Tibial nerve (tissue), 4 donors: ENCODE results near the gene RABL3.
"Not testable (repeated sequence)": the region's sequence is repeated elsewhere in the genome, so short reads cannot be mapped to it uniquely, and the experiment has no call there.

ENCODE experiments used
- EP300 ChIP-seq, 2 donors: sonication (generic); formaldehyde crosslinking; IDR thresholded peaks; one replicate each; pipeline ENCODE4 v1.6.1; 2017; ENCODE audit warnings: antibody characterized with exemption in 2 of 2, mild to moderate bottlenecking in 1 of 2
- TF ChIP-seq, protein P1 (sequence below), 5 experiments: fragments of 200-600 bp in 3 of 5; fragments of 450-650 bp in 2 of 5; sonication (generic) in 3 of 5; IDR thresholded peaks; one replicate each; pipeline ENCODE4 v1.5.1; 2016 to 2019; ENCODE audit warnings: antibody characterized with exemption in 5 of 5, mild to moderate bottlenecking in 3 of 5, moderate library complexity in 2 of 5

DNA sequence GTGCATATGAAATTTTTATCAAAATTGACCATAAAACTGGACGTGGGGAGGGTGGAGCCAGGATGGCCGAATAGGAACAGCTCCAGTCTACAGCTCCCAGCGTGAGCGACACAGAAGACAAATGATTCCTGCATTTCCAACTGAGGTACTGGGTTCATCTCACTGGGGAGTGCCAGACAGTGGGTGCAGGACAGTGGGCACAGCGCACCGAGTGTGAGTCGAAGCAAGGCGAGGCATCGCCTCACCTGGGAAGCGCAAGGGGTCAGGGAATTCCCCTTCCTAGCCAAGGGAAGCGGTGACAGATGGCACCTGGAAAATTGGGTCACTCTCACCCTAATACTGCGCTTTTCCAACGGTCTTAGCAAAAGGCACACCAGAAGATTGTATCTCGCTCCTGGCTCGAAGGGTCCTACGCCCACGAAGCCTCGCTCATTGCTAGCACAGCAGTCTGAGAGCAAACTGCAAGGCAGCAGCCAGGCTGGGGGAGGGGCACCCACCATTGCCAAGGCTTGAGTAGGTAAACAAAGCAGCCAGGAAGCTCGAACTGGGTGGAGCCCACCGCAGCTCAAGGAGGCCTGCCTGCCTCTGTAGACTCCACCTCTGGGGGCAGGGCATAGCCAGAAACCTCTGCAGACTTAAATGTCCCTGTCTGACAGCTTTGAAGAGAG lies 23.0 kb downstream of the RABL3 start:
- TF ChIP-seq, protein P1, sequence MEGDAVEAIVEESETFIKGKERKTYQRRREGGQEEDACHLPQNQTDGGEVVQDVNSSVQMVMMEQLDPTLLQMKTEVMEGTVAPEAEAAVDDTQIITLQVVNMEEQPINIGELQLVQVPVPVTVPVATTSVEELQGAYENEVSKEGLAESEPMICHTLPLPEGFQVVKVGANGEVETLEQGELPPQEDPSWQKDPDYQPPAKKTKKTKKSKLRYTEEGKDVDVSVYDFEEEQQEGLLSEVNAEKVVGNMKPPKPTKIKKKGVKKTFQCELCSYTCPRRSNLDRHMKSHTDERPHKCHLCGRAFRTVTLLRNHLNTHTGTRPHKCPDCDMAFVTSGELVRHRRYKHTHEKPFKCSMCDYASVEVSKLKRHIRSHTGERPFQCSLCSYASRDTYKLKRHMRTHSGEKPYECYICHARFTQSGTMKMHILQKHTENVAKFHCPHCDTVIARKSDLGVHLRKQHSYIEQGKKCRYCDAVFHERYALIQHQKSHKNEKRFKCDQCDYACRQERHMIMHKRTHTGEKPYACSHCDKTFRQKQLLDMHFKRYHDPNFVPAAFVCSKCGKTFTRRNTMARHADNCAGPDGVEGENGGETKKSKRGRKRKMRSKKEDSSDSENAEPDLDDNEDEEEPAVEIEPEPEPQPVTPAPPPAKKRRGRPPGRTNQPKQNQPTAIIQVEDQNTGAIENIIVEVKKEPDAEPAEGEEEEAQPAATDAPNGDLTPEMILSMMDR (IDR thresholded peaks at IDR 0.05): not testable (repeated sequence)
- TF ChIP-seq EP300 (IDR thresholded peaks at IDR 0.05): not testable (repeated sequence)
